Measurements from ENCODE around the gene FTSJ3.

FTSJ3 gene

DNA sequence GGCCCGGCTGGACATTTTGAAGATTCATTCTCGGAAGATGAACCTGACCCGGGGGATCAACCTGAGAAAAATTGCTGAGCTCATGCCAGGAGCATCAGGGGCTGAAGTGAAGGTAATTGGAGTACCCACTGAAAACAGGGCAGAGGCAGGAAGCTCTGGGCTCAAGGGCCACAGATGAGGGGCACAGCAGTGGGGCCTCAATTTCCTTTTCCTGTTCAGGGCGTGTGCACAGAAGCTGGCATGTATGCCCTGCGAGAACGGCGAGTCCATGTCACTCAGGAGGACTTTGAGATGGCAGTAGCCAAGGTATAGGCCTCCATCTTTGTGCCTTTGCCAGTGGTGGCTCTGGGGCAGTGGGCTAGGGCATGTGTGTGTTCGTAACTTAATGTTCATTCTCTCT, 4.0 kb upstream of the FTSJ3 start:
- TF ChIP-seq EZH2phosphoT487 (conservative IDR thresholded peaks at IDR 0.05; ENCODE audit: low read length) = no peak
- TF ChIP-seq, protein P1, sequence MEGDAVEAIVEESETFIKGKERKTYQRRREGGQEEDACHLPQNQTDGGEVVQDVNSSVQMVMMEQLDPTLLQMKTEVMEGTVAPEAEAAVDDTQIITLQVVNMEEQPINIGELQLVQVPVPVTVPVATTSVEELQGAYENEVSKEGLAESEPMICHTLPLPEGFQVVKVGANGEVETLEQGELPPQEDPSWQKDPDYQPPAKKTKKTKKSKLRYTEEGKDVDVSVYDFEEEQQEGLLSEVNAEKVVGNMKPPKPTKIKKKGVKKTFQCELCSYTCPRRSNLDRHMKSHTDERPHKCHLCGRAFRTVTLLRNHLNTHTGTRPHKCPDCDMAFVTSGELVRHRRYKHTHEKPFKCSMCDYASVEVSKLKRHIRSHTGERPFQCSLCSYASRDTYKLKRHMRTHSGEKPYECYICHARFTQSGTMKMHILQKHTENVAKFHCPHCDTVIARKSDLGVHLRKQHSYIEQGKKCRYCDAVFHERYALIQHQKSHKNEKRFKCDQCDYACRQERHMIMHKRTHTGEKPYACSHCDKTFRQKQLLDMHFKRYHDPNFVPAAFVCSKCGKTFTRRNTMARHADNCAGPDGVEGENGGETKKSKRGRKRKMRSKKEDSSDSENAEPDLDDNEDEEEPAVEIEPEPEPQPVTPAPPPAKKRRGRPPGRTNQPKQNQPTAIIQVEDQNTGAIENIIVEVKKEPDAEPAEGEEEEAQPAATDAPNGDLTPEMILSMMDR (IDR thresholded peaks at IDR 0.05; ENCODE audit: insufficient read depth, low read length, poor library complexity, severe bottlenecking) = no peak
- Histone ChIP-seq H4K20me1 (ENCODE audit: low read depth, low read length) (no peaks in the 10 kb centered on the region), H3K27ac (ENCODE audit: low read depth, low read length) (no peak overlapping the region), H3F3A (ENCODE audit: insufficient read depth) (0 out of 2 replicates have a peak, but pooled peaks cover 4% of the 10 kb centered on the region), H3K4me2 (ENCODE audit: low read depth, low read length, poor library complexity, severe bottlenecking) (no peak overlapping the region), H3K79me2 (ENCODE audit: insufficient read depth, low read length) (peaks cover 35% of the 10 kb centered on the region), H3K9ac (ENCODE audit: low read length) (no peak overlapping the region), H3K4me3 (ENCODE audit: insufficient read depth, low read length, poor library complexity, severe bottlenecking) (no peak overlapping the region), H3K9me3 (ENCODE audit: insufficient read depth, low read length) (no peaks in the 10 kb centered on the region), H3K27me3 (ENCODE audit: low read length) (no peaks in the 10 kb centered on the region), H3K9me2 (replicated peaks; ENCODE audit: insufficient read depth, low read length) (no peaks in the 10 kb centered on the region), H3K36me3 (ENCODE audit: low read length) (0 out of 2 replicates have a peak, but pooled peaks cover 3% of the 10 kb centered on the region), H2AFZ (ENCODE audit: low read depth, low read length, severe bottlenecking) (no peak overlapping the region)

DNA sequence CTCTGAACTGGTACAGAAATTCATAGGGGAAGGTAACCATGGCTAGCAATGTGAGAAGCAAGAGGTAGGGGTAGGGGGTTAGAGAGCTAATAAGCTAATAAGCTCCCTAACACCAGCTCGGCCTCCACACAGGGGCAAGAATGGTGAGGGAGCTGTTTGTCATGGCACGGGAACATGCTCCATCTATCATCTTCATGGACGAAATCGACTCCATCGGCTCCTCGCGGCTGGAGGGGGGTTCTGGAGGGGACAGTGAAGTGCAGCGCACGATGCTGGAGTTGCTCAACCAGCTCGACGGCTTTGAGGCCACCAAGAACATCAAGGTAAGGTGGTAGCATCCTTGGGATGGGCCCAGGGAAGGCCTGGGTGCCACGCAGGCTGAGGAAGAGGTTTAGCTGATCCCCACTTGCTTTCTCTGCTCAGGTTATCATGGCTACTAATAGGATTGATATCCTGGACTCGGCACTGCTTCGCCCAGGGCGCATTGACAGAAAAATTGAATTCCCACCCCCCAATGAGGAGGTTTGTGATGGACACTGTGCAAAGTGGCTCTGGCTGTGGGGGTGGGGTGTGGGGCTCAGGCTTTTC, 3.5 kb upstream of the FTSJ3 start:
- no peak for TF ChIP-seq EZH2phosphoT487 (conservative IDR thresholded peaks at IDR 0.05; ENCODE audit: low read length)
- TF ChIP-seq, protein P1 (IDR thresholded peaks at IDR 0.05; ENCODE audit: insufficient read depth, low read length, poor library complexity, severe bottlenecking) = no peak
- Histone ChIP-seq H3K4me3 (ENCODE audit: insufficient read depth, low read length, poor library complexity, severe bottlenecking) (no peak overlapping the region), H4K20me1 (ENCODE audit: low read depth, low read length) (no peaks in the 10 kb centered on the region), H2AFZ (ENCODE audit: low read depth, low read length, severe bottlenecking) (no peak overlapping the region), H3K36me3 (ENCODE audit: low read length) (0 out of 2 replicates have a peak, but pooled peaks cover 3% of the 10 kb centered on the region), H3F3A (ENCODE audit: insufficient read depth) (0 out of 2 replicates have a peak, but pooled peaks cover 4% of the 10 kb centered on the region), H3K27me3 (ENCODE audit: low read length) (no peaks in the 10 kb centered on the region), H3K27ac (ENCODE audit: low read depth, low read length) (no peak overlapping the region), H3K9me2 (replicated peaks; ENCODE audit: insufficient read depth, low read length) (no peaks in the 10 kb centered on the region), H3K9me3 (ENCODE audit: insufficient read depth, low read length) (no peaks in the 10 kb centered on the region), H3K4me2 (ENCODE audit: low read depth, low read length, poor library complexity, severe bottlenecking) (no peak overlapping the region), H3K79me2 (ENCODE audit: insufficient read depth, low read length) (peaks cover 37% of the 10 kb centered on the region), H3K9ac (ENCODE audit: low read length) (no peak overlapping the region)

GRCh38 chr17:63830278-63830677, 2.8 kb upstream of the FTSJ3 start:
- no peak overlapping the region for H3K4me3 ChIP-seq (ENCODE audit: insufficient read depth, low read length, poor library complexity, severe bottlenecking)
- H3K9ac ChIP-seq (ENCODE audit: low read length) = no peak overlapping the region
- no peak overlapping the region for H3K27ac ChIP-seq (ENCODE audit: low read depth, low read length)
- H2AFZ ChIP-seq (ENCODE audit: low read depth, low read length, severe bottlenecking) = no peak overlapping the region
- peaks cover 41% of the 10 kb centered on the region for H3K79me2 ChIP-seq (ENCODE audit: insufficient read depth, low read length)
- no peaks in the 10 kb centered on the region for H3K9me3 ChIP-seq (ENCODE audit: insufficient read depth, low read length)
- no peaks in the 10 kb centered on the region for H3K27me3 ChIP-seq (ENCODE audit: low read length)
- no peaks in the 10 kb centered on the region for H3K9me2 ChIP-seq (replicated peaks; ENCODE audit: insufficient read depth, low read length)
- no peak overlapping the region for H3K4me2 ChIP-seq (ENCODE audit: low read depth, low read length, poor library complexity, severe bottlenecking)
- no peaks in the 10 kb centered on the region for H4K20me1 ChIP-seq (ENCODE audit: low read depth, low read length)
- 0 out of 2 replicates have a peak, but pooled peaks cover 3% of the 10 kb centered on the region for H3K36me3 ChIP-seq (ENCODE audit: low read length)
- TF ChIP-seq, protein P1 (IDR thresholded peaks at IDR 0.05; ENCODE audit: insufficient read depth, low read length, poor library complexity, severe bottlenecking) = no peak
- no peak for TF ChIP-seq EZH2phosphoT487 (conservative IDR thresholded peaks at IDR 0.05; ENCODE audit: low read length)
- 0 out of 2 replicates have a peak, but pooled peaks cover 3% of the 10 kb centered on the region for H3F3A ChIP-seq (ENCODE audit: insufficient read depth)
